Esophagus squamous epithelium (tissue), 4 donors: Measurements from ENCODE around the gene CCDC159.

ENCODE experiments used
- POLR2A ChIP-seq, 4 donors: fragments of 450-650 bp; IDR thresholded peaks; one replicate each; pipeline ENCODE4 v1.6.1; 2017; ENCODE audit warnings: antibody characterized with exemption in 4 of 4, mild to moderate bottlenecking in 4 of 4, moderate library complexity in 3 of 4
- TF ChIP-seq, protein P1 (sequence below), 6 experiments: fragments of 450-650 bp in 4 of 6; fragments of 200-600 bp in 2 of 6; sonication (generic) in 2 of 6; IDR thresholded peaks; one replicate each; pipeline ENCODE4 v1.5.1; 2016 to 2019; ENCODE audit warnings: antibody characterized with exemption in 6 of 6, mild to moderate bottlenecking in 4 of 6, moderate library complexity in 4 of 6

DNA sequence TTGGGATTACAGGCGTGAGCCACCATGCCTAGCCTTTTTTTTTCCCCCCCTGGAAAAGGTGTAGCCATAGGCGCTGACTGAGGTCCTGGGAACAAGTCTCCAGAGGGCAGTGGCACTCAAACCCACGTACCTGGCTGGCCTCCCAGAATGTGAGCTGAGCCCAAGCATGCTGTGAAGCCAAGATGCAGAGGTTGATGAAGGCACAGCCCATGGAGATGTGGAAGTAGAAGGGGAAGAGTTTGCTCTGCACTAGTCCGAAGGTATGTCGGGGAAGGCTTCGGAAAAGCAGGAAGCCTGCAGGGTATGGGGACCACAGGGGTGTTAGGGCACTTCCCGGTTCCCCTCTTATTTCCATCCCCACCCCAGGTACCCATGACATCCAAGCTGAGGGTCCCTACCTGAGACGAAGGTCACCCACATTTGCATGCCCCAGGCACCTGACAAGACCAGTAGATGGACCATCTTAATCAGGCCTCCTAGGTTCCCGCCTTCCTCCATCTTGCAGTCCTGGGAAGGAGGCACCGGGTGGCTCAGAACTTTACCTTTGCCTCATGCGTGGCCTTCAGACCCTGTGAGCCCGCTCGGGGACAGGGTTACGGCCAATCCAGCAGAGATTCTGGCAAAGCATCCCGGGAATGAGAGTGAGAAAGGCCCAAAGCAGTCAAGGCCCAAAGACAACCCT lies 1.1 kb upstream of the CCDC159 start:
- TF ChIP-seq, protein P1, sequence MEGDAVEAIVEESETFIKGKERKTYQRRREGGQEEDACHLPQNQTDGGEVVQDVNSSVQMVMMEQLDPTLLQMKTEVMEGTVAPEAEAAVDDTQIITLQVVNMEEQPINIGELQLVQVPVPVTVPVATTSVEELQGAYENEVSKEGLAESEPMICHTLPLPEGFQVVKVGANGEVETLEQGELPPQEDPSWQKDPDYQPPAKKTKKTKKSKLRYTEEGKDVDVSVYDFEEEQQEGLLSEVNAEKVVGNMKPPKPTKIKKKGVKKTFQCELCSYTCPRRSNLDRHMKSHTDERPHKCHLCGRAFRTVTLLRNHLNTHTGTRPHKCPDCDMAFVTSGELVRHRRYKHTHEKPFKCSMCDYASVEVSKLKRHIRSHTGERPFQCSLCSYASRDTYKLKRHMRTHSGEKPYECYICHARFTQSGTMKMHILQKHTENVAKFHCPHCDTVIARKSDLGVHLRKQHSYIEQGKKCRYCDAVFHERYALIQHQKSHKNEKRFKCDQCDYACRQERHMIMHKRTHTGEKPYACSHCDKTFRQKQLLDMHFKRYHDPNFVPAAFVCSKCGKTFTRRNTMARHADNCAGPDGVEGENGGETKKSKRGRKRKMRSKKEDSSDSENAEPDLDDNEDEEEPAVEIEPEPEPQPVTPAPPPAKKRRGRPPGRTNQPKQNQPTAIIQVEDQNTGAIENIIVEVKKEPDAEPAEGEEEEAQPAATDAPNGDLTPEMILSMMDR (IDR thresholded peaks at IDR 0.05), result no peak
- no peak for TF ChIP-seq POLR2A (IDR thresholded peaks at IDR 0.05)
